H1 (cell line): ENCODE data around the gene TUBE1. TPM values are rescaled to one million over a fixed set of nuclear protein-coding genes. Genes with fewer than 3 reads are reported as not detected.

Source experiments
- CTCF ChIA-PET: fragments of 300-600 bp; sonication (Branson Sonifier 250); formaldehyde crosslinking; loops from one replicate; lab custom pipeline; 2021; ENCODE audit not compliant: partially characterized antibody; lab: Charles Lee
- POLR2A ChIA-PET: fragments of 300-600 bp; sonication (Branson Sonifier 250); formaldehyde crosslinking; loops from one replicate; lab custom pipeline; 2021; ENCODE audit warnings: inconsistent platforms; ENCODE audit not compliant: partially characterized antibody; lab: Charles Lee
- DNase-seq, 2 experiments: peaks; one replicate each; pipeline versions ENCODE4 v3.0.0 to v3.0.0-alpha.2; 2010 to 2022; ENCODE audit warnings: low spot score in 2 of 2, low read depth in 1 of 2, mixed read lengths in 1 of 2
- FAIRE-seq: peaks from 2 replicates; lab custom pipeline; 2011; peaks lifted over from hg19 to GRCh38; lab: Jason Lieb, UNC
- H2AFZ ChIP-seq: 2 replicates; pipeline ENCODE4 v1.8.1; 2012; ENCODE audit warnings: low read length, inconsistent platforms
- H2AK5ac ChIP-seq: 2 replicates; pipeline ENCODE4 v1.6.1; 2013; ENCODE audit warnings: low read depth, low read length
- H2BK120ac ChIP-seq: replicated peaks from 2 replicates; pipeline ENCODE3; 2013; ENCODE audit warnings: low read depth, low read length, inconsistent platforms
- H2BK12ac ChIP-seq: 2 replicates; pipeline ENCODE4 v1.6.1; 2013; ENCODE audit warnings: low read depth, low read length
- H2BK15ac ChIP-seq: 2 replicates; pipeline ENCODE4 v1.6.1; 2013; ENCODE audit warnings: low read length
- H2BK20ac ChIP-seq: 2 replicates; pipeline ENCODE4 v1.6.1; 2013; ENCODE audit warnings: low read length
- H2BK5ac ChIP-seq: 2 replicates; pipeline ENCODE4 v1.6.1; 2013; ENCODE audit warnings: low read depth, low read length
- H3K14ac ChIP-seq: 2 replicates; pipeline ENCODE4 v1.6.1; 2013; ENCODE audit warnings: inconsistent platforms; ENCODE audit not compliant: insufficient read length
- H3K18ac ChIP-seq: 2 replicates; pipeline ENCODE4 v1.6.1; 2013; ENCODE audit warnings: low read length; ENCODE audit errors: extremely low read depth
- H3K23ac ChIP-seq: 2 replicates; pipeline ENCODE4 v1.6.1; 2013; ENCODE audit warnings: inconsistent platforms; ENCODE audit not compliant: insufficient read length
- H3K23me2 ChIP-seq: 2 replicates; pipeline ENCODE4 v1.6.1; 2013; ENCODE audit warnings: low read depth, low read length
- H3K27ac ChIP-seq: 2 replicates; pipeline ENCODE4 v1.6.1; 2011; ENCODE audit warnings: low read depth, low read length, inconsistent platforms
- H3K27me3 ChIP-seq, 4 experiments: replicated peaks in 1 of 4; 1 replicate in 1 of 4; 2 replicates in 3 of 4; pipeline versions ENCODE4 v1.6.1 to v1.8.1; 2011 to 2013; ENCODE audit warnings: low read length in 3 of 4, mild to moderate bottlenecking in 3 of 4, inconsistent platforms in 2 of 4, mixed read lengths in 2 of 4, moderate library complexity in 1 of 4; ENCODE audit not compliant: control insufficient read depth in 3 of 4, insufficient read depth in 3 of 4; ENCODE audit errors: extremely low read depth in 1 of 4
- H3K36me3 ChIP-seq, 4 experiments: 2 replicates each; pipeline versions ENCODE4 v1.6.1 to v1.8.1; 2011 to 2013; ENCODE audit warnings: mild to moderate bottlenecking in 4 of 4, low read length in 3 of 4, moderate library complexity in 2 of 4, control low read depth in 1 of 4, inconsistent platforms in 1 of 4; ENCODE audit not compliant: insufficient read depth in 4 of 4, control insufficient read depth in 2 of 4
- H3K4ac ChIP-seq: replicated peaks from 2 replicates; pipeline ENCODE3; 2013; ENCODE audit warnings: low read length, low read depth, mixed read lengths, inconsistent platforms; ENCODE audit not compliant: insufficient read length
- H3K4me1 ChIP-seq, 4 experiments: replicated peaks in 1 of 4; 1 replicate in 1 of 4; 2 replicates in 3 of 4; pipeline versions ENCODE4 v1.6.1 to v1.8.1; 2011 to 2013; ENCODE audit warnings: low read length in 3 of 4, inconsistent platforms in 2 of 4, mixed read lengths in 1 of 4; ENCODE audit not compliant: insufficient read depth in 4 of 4, control insufficient read depth in 3 of 4
- H3K4me2 ChIP-seq, 2 experiments: 2 replicates each; pipeline versions ENCODE4 v1.6.1 to v1.8.1; 2011 to 2013; ENCODE audit warnings: low read depth in 2 of 2, low read length in 2 of 2, control low read depth in 1 of 2, inconsistent platforms in 1 of 2, mild to moderate bottlenecking in 1 of 2; ENCODE audit not compliant: insufficient read depth in 1 of 2
- H3K4me3 ChIP-seq, 4 experiments: fragments of 200-600, 300-600 bp in 1 of 4; sonication (generic), shearing (Covaris generic), sonication (Bioruptor Twin) in 1 of 4; 2 replicates each; pipeline versions ENCODE4 v1.5.1 to v1.8.1; 2011 to 2016; ENCODE audit warnings: low read length in 4 of 4, low read depth in 3 of 4, control low read depth in 2 of 4, inconsistent platforms in 2 of 4, mild to moderate bottlenecking in 2 of 4, mixed read lengths in 1 of 4, moderate library complexity in 1 of 4; ENCODE audit not compliant: insufficient read depth in 2 of 4; ENCODE audit errors: extremely low read depth in 1 of 4
- H3K56ac ChIP-seq: replicated peaks from 2 replicates; pipeline ENCODE3; 2013; ENCODE audit warnings: low read depth, mild to moderate bottlenecking, mixed read lengths, low read length, inconsistent platforms; ENCODE audit not compliant: insufficient read length
- H3K79me1 ChIP-seq: 2 replicates; pipeline ENCODE4 v1.6.1; 2013; ENCODE audit warnings: low read depth, low read length, control low read depth
- H3K79me2 ChIP-seq, 2 experiments: 2 replicates each; pipeline versions ENCODE4 v1.6.1 to v1.8.1; 2012 to 2013; ENCODE audit warnings: low read length in 2 of 2, mild to moderate bottlenecking in 2 of 2, inconsistent platforms in 1 of 2; ENCODE audit not compliant: insufficient read depth in 2 of 2, control insufficient read depth in 1 of 2
- H3K9ac ChIP-seq, 4 experiments: replicated peaks in 1 of 4; 1 replicate in 1 of 4; 2 replicates in 3 of 4; pipeline versions ENCODE4 v1.6.1 to v1.8.1; 2011 to 2013; ENCODE audit warnings: low read depth in 3 of 4, low read length in 3 of 4, control low read depth in 2 of 4, mild to moderate bottlenecking in 2 of 4, moderate library complexity in 2 of 4, inconsistent platforms in 1 of 4; ENCODE audit errors: extremely low read depth in 1 of 4
- H3K9me3 ChIP-seq, 2 experiments: 2 replicates each; pipeline versions ENCODE4 v1.6.1 to v1.8.1; 2012 to 2013; ENCODE audit warnings: mild to moderate bottlenecking in 2 of 2, moderate library complexity in 2 of 2, control low read depth in 1 of 2, inconsistent platforms in 1 of 2, low read depth in 1 of 2, low read length in 1 of 2, mixed read lengths in 1 of 2; ENCODE audit not compliant: insufficient read depth in 2 of 2
- H4K20me1 ChIP-seq, 2 experiments: replicated peaks in 1 of 2; 2 replicates each; pipeline versions ENCODE3 to v1.8.1; 2011 to 2013; ENCODE audit warnings: inconsistent platforms in 2 of 2, low read length in 2 of 2, mild to moderate bottlenecking in 1 of 2; ENCODE audit not compliant: insufficient read depth in 2 of 2, control insufficient read depth in 1 of 2
- H4K5ac ChIP-seq: 2 replicates; pipeline ENCODE4 v1.6.1; 2013; ENCODE audit warnings: low read length, low read depth, mixed read lengths, inconsistent platforms; ENCODE audit not compliant: insufficient read length
- H4K8ac ChIP-seq: 2 replicates; pipeline ENCODE4 v1.8.0; 2013; ENCODE audit warnings: mild to moderate bottlenecking, moderate library complexity, low read length, inconsistent platforms; ENCODE audit not compliant: insufficient read depth; ENCODE audit errors: extremely low read depth
- H4K91ac ChIP-seq: replicated peaks from 2 replicates; pipeline ENCODE3; 2013; ENCODE audit warnings: low read length, mixed read lengths, inconsistent platforms; ENCODE audit not compliant: insufficient read length
- CBX5 ChIP-seq: fragments of 300-800, 300-1000 bp; sonication (generic); IDR thresholded peaks from 2 replicates; pipeline ENCODE4 v1.7.1; 2016; ENCODE audit warnings: antibody characterized with exemption, low read length, low read depth
- WGBS, 2 experiments: shearing (Covaris generic) in 1 of 2; methylation state at CpG; one replicate each; pipeline versions ENCODE4 v1.1.6 to v1.1.7; 2013 to 2015; ENCODE audit warnings: low lambda C conversion rate in 2 of 2, mixed read lengths in 2 of 2, inconsistent platforms in 1 of 2, low coverage in 1 of 2, missing lambda C conversion rate in 1 of 2; ENCODE audit not compliant: insufficient replicate concordance in 2 of 2, insufficient coverage in 1 of 2, insufficient read length in 1 of 2; ENCODE audit errors: extremely low coverage in 1 of 2, missing lambda C conversion rate in 1 of 2; 5-methylcytosine and 5-hydroxymethylcytosine counted together
- polyA plus RNA-seq, 7 experiments: library from polyadenylated mRNA; depleted of rRNA in 3 of 7; stranded (reverse) in 5 of 7; unstranded in 2 of 7; fragments of >200 nt in 5 of 7; fragments of 200-250 nt in 2 of 7; gene quantifications; 1 replicate in 5 of 7; 2 replicates in 1 of 7; 4 replicates in 1 of 7; pipeline versions ENCODE4 v1.2.1 to v1.2.3, GENCODE V29; 2011 to 2013; ENCODE audit warnings: missing spikeins in 2 of 7, mixed read lengths in 2 of 7
- total RNA-seq: library from RNA; stranded (reverse); fragmentation: NEBNext Ultra II Directional; extraction: Animal tissue kit (Norgen Biotek cat#: 25700); gene quantifications from 2 replicates; pipeline ENCODE4 v1.2.1, GENCODE V29; 2021

The TUBE1 gene
- total and polyA plus RNA-seq, 2 of the 8 experiments (the other 6 are each of a cell fraction or from before 2014, with no cell fraction given): 8.0 to 15.9 TPM

DNA sequence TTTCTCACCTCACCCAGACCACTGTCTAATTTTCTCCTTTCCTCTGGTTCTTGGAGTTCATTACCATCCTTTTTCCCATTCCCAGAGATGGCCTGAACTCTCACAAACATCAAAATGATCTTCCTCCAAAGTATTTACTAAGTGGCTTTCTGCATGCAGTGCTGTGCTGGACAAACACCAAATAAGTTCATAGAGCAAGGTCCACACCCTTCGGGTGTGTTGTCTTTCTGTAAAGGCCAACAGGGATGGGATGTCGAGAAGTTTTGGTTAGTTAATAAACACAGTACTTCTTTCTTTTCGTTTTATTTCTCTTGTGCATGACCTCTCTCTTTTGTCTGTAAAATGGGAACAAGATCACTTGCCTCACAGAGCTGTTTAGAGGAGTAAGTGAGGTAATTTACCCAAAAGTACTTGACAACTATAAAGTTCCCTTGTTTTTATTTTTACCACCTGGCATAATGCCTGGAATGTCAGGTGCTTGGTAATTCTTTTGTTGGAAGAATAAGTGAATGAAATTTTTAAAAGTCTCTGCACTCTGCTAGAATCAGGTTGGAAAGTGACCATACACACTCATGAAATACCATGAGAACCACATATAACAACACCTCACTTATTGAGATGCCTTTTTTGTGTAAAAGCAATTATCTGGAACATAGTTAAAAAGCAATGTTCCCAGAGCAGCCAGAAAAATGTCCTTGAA, 56.2 kb downstream of the TUBE1 start:
- H3K9ac ChIP-seq: no peak overlapping the region
- H3K4me2 ChIP-seq: no peak overlapping the region
- no peak overlapping the region for H2BK20ac ChIP-seq
- CTCF ChIA-PET: interaction anchor here (1.6 kb wide), 1 partner anchor 14 kb away, joined by 7 read pairs; no protein-coding TSS in a partner anchor
- H2BK12ac ChIP-seq: no peak overlapping the region
- H2BK5ac ChIP-seq: no peak overlapping the region
- H3K23me2 ChIP-seq: peaks cover 1% of the 10 kb centered on the region; the same call in 1 of the 2 replicates
- no peak overlapping the region for H2BK15ac ChIP-seq
- no peaks in the 10 kb centered on the region for H3K4me1 ChIP-seq
- H3K4ac ChIP-seq: no peak overlapping the region
- no peak overlapping the region for H2AK5ac ChIP-seq
- H4K8ac ChIP-seq: no peak overlapping the region
- 79% methylated on average over 3 of the region's 3 CpGs; no CpG with 5 or more reads in 1 of the 2 experiments for WGBS, 2 experiments
- H3K9me3 ChIP-seq: no peaks in the 10 kb centered on the region
- no peak overlapping the region for H2AFZ ChIP-seq
- H3K79me2 ChIP-seq: no peaks in the 10 kb centered on the region
- POLR2A ChIA-PET: no interaction called here
- no peak overlapping the region for H3K27ac ChIP-seq
- H3K56ac ChIP-seq: no peak overlapping the region
- H3K14ac ChIP-seq: no peak overlapping the region
- no peaks in the 10 kb centered on the region for H3K36me3 ChIP-seq
- H4K91ac ChIP-seq: no peak overlapping the region
- no peak overlapping the region for H2BK120ac ChIP-seq
- H3K23ac ChIP-seq: no peak overlapping the region
- H3K18ac ChIP-seq: no peak overlapping the region
- no peak overlapping the region for H4K5ac ChIP-seq
- H3K4me3 ChIP-seq: no peak overlapping the region
- no peaks in the 10 kb centered on the region for H3K27me3 ChIP-seq
- no peaks in the 10 kb centered on the region for H4K20me1 ChIP-seq
- H3K79me1 ChIP-seq: no peaks in the 10 kb centered on the region
- FAIRE-seq (no peak), DNase-seq (no peak)
- TF ChIP-seq CBX5: no peak
